ENCODE results near the gene ATR. TPM values are rescaled to one million over a fixed set of nuclear protein-coding genes. Genes with fewer than 3 reads are reported as not detected.
"Not testable (repeated sequence)": the region's sequence is repeated elsewhere in the genome, so short reads cannot be mapped to it uniquely, and the experiment has no call there.

Gene ATR
- total RNA-seq, 1 experiment from 2014 or later: 24.7 TPM

- DNase-seq (ENCODE audit: low read depth, low spot score): no peak
- ChIA-PET POLR2A (no interaction called here), CTCF (no interaction called here), RAD21 (ENCODE audit: low non-redundant PET in 1 of 2, low total read pairs in 2 of 2, uncharacterized antibody in 2 of 2, unreplicated experiment in 2 of 2) (no interaction called here)
- no peaks in the 10 kb centered on the region for H3K9me3 ChIP-seq (ENCODE audit: control insufficient read depth in 1 of 2, insufficient read depth in 1 of 2, low read depth in 1 of 2, low read length in 2 of 2)
- no peak overlapping the region for H3K4me2 ChIP-seq (ENCODE audit: low read length)
- no peaks in the 10 kb centered on the region for H3K79me2 ChIP-seq (ENCODE audit: insufficient read depth, low read length)
- H3K27me3 ChIP-seq (ENCODE audit: insufficient read depth, low read length): no peaks in the 10 kb centered on the region
- H3K36me3 ChIP-seq (ENCODE audit: control insufficient read depth in 1 of 2, insufficient read depth in 2 of 2, low read length in 2 of 2): peaks cover 19 to 33% of the 10 kb centered on the region in 2 experiments
- TF ChIP-seq CTCF (IDR thresholded peaks at IDR 0.05 in 2 of 3, conservative IDR thresholded peaks at IDR 0.05 in 1 of 3; ENCODE audit: borderline replicate concordance in 1 of 3, insufficient read depth in 1 of 3, low read depth in 2 of 3, low read length in 2 of 3): no peak
- no peak for TF ChIP-seq CBX3 (IDR thresholded peaks at IDR 0.05; ENCODE audit: low read depth)
- no peak for TF ChIP-seq JUND (IDR thresholded peaks at IDR 0.05)
- TF ChIP-seq YY1 (IDR thresholded peaks at IDR 0.05; ENCODE audit: extremely low read depth, insufficient replicate concordance, low read depth, low read length): no peak
- no peak for TF ChIP-seq REST (IDR thresholded peaks at IDR 0.05; ENCODE audit: low read depth)
- TF ChIP-seq EZH2 (IDR thresholded peaks at IDR 0.05): no peak
- TF ChIP-seq EZH2phosphoT487 (IDR thresholded peaks at IDR 0.05; ENCODE audit: borderline replicate concordance): no peak
- TF ChIP-seq RAD21 (IDR thresholded peaks at IDR 0.05; ENCODE audit: low read depth): no peak
- TF ChIP-seq ZBTB33 (IDR thresholded peaks at IDR 0.05; ENCODE audit: extremely low read depth, insufficient replicate concordance, low read length): no peak
- no peak for TF ChIP-seq CEBPB (IDR thresholded peaks at IDR 0.05; ENCODE audit: low read depth)
- TF ChIP-seq ATF3 (IDR thresholded peaks at IDR 0.05): no peak
- H3K9ac ChIP-seq (ENCODE audit: low read length): no peak overlapping the region
- H3K27ac ChIP-seq (ENCODE audit: low read depth, low read length): no peak overlapping the region
- 0 out of 2 replicates have a peak, but pooled peaks cover 2% of the 10 kb centered on the region for H4K20me1 ChIP-seq (ENCODE audit: insufficient read depth)
- H3K4me3 ChIP-seq (replicated peaks in 1 of 2; ENCODE audit: low read depth in 1 of 2, low read length in 2 of 2): no peak overlapping the region
- H3K4me1 ChIP-seq (ENCODE audit: control insufficient read depth in 1 of 2, insufficient read depth in 2 of 2, low read length in 2 of 2): no peaks in the 10 kb centered on the region
- no TSS peak for BruUV-seq (replicated peaks)
- intact Hi-C loops (cut with micrococcal nuclease): no loop called here
- H3K9me2 ChIP-seq (ENCODE audit: insufficient read depth): no peaks in the 10 kb centered on the region
- H2AFZ ChIP-seq (ENCODE audit: low read depth, low read length, poor library complexity, severe bottlenecking): no peak overlapping the region
- ATAC-seq: no peak
These were observed 24.8 kb downstream of the ATR start for GRCh38 chr3:142553741-142554140.

GRCh38 chr3:142552579-142552978 lies 26.0 kb downstream of the ATR start:
- H3K36me3 ChIP-seq (ENCODE audit: control insufficient read depth in 1 of 2, insufficient read depth in 2 of 2, low read length in 2 of 2): peaks cover 19 to 28% of the 10 kb centered on the region in 2 experiments
- H3K27me3 ChIP-seq (ENCODE audit: insufficient read depth, low read length); H3K9me2 ChIP-seq (ENCODE audit: insufficient read depth); H2AFZ ChIP-seq (ENCODE audit: low read depth, low read length, poor library complexity, severe bottlenecking); H3K4me1 ChIP-seq (ENCODE audit: control insufficient read depth in 1 of 2, insufficient read depth in 2 of 2, low read length in 2 of 2); CTCF ChIA-PET; H3K9ac ChIP-seq (ENCODE audit: low read length); POLR2A ChIA-PET; ATAC-seq; H3K4me2 ChIP-seq (ENCODE audit: low read length); H3K9me3 ChIP-seq (ENCODE audit: control insufficient read depth in 1 of 2, insufficient read depth in 1 of 2, low read depth in 1 of 2, low read length in 2 of 2); RAD21 ChIA-PET (ENCODE audit: low non-redundant PET in 1 of 2, low total read pairs in 2 of 2, uncharacterized antibody in 2 of 2, unreplicated experiment in 2 of 2); H4K20me1 ChIP-seq (ENCODE audit: insufficient read depth); BruUV-seq (replicated peaks); H3K27ac ChIP-seq (ENCODE audit: low read depth, low read length); DNase-seq (ENCODE audit: low read depth, low spot score); H3K79me2 ChIP-seq (ENCODE audit: insufficient read depth, low read length); intact Hi-C loops (cut with micrococcal nuclease); H3K4me3 ChIP-seq (replicated peaks in 1 of 2; ENCODE audit: low read depth in 1 of 2, low read length in 2 of 2): not testable (repeated sequence)

All from HCT116 (cell line).